ENCODE measurements around the gene NCK2.
A peak's percentile ranks its signal among the peaks of the same experiment; 100 is the strongest.

Gene NCK2

DNA sequence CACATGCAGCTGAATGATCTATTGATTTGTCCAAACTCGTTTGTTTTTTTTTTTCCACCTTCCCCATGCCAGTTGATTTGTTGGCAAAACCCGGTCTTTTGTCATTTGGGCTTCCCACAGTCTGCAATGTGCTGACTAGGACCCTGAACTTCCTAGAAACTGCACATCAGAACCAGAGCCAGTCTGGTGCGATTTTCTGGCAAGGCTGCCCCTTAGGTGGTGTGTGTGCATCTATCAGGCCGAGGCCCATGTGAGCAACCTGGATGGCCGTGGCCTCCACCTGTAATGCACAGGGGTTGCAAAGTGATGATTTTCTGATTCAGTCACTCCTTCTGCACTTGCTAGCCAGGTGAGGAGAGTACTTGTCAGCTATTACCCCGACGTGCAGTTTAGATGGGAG lies 47.8 kb downstream of the NCK2 start:
- H2BK12ac ChIP-seq (ENCODE audit: low read length in 2 of 2), result peak overlapping the region in 1 of 2 experiments; percentile 23
- WGBS, result 98% methylated on average over 7 of the region's 7 CpGs
- H3K23ac ChIP-seq (ENCODE audit: low read length in 2 of 2), result peak overlapping the region in 1 of 2 experiments; percentile 23

GRCh38 chr2:105793196-105793975 lies 48.7 kb downstream of the NCK2 start:
- Histone ChIP-seq H2AK5ac (ENCODE audit: low read length, severe bottlenecking) (no peak overlapping the region), H2BK15ac (ENCODE audit: low read depth, poor library complexity, severe bottlenecking) (no peak overlapping the region), H4K91ac (ENCODE audit: low read length) (no peak overlapping the region), H3K18ac (ENCODE audit: low read depth in 1 of 2, low read length in 2 of 2) (peak overlapping the region in 1 of 2 experiments; percentile 40), H3K23ac (ENCODE audit: low read length in 2 of 2) (no peak overlapping the region), H3K4me1 (ENCODE audit: control insufficient read depth, insufficient read depth, low read depth, low read length) (peaks cover 12% of the 10 kb centered on the region), H4K8ac (ENCODE audit: low read length) (no peak overlapping the region), H3K4me3 (ENCODE audit: insufficient read depth in 1 of 2, low read depth in 1 of 2, low read length in 2 of 2) (no peak overlapping the region), H3K36me3 (ENCODE audit: control insufficient read depth in 1 of 2, insufficient read depth in 2 of 2, low read depth in 1 of 2, low read length in 2 of 2) (no peaks in the 10 kb centered on the region), H3K9ac (ENCODE audit: low read length) (no peak overlapping the region), H3K79me1 (replicated peaks; ENCODE audit: low read length, poor library complexity, severe bottlenecking) (peaks cover 42% of the 10 kb centered on the region), H3K4ac (ENCODE audit: low read depth in 1 of 2, low read length in 2 of 2) (no peak overlapping the region), H3K4me2 (ENCODE audit: low read length, poor library complexity, severe bottlenecking) (no peak overlapping the region), H2AFZ (ENCODE audit: low read depth, low read length) (no peak overlapping the region), H2BK120ac (ENCODE audit: low read depth, low read length) (no peak overlapping the region), H3K27ac (ENCODE audit: low read length, poor library complexity, severe bottlenecking) (no peak overlapping the region), H3K27me3 (ENCODE audit: control insufficient read depth in 1 of 2, insufficient read depth in 1 of 2, low read length in 2 of 2) (no peaks in the 10 kb centered on the region), H2BK5ac (ENCODE audit: low read depth, low read length, poor library complexity, severe bottlenecking) (no peak overlapping the region), H2BK12ac (ENCODE audit: low read length in 2 of 2) (no peak overlapping the region), H3K9me3 (ENCODE audit: control insufficient read depth, low read length) (no peaks in the 10 kb centered on the region), H3K14ac (ENCODE audit: low read length in 2 of 2) (no peak overlapping the region)
- 98% methylated on average over 5 of the region's 6 CpGs for WGBS
- no peak for DNase-seq

More for the DNA sequence above, 47.8 kb downstream of the NCK2 start:
- Histone ChIP-seq H2BK15ac (ENCODE audit: low read depth, poor library complexity, severe bottlenecking) (no peak overlapping the region), H3K9ac (ENCODE audit: low read length) (no peak overlapping the region), H4K8ac (ENCODE audit: low read length) (no peak overlapping the region), H2BK120ac (ENCODE audit: low read depth, low read length) (no peak overlapping the region), H3K27ac (ENCODE audit: low read length, poor library complexity, severe bottlenecking) (no peak overlapping the region), H2AK5ac (ENCODE audit: low read length, severe bottlenecking) (no peak overlapping the region), H2BK5ac (ENCODE audit: low read depth, low read length, poor library complexity, severe bottlenecking) (no peak overlapping the region), H3K4me2 (ENCODE audit: low read length, poor library complexity, severe bottlenecking) (no peak overlapping the region), H4K91ac (ENCODE audit: low read length) (no peak overlapping the region), H3K27me3 (ENCODE audit: control insufficient read depth in 1 of 2, insufficient read depth in 1 of 2, low read length in 2 of 2) (no peaks in the 10 kb centered on the region), H3K4me1 (ENCODE audit: control insufficient read depth, insufficient read depth, low read depth, low read length) (peaks cover 12% of the 10 kb centered on the region), H3K4me3 (ENCODE audit: insufficient read depth in 1 of 2, low read depth in 1 of 2, low read length in 2 of 2) (no peak overlapping the region), H3K36me3 (ENCODE audit: control insufficient read depth in 1 of 2, insufficient read depth in 2 of 2, low read depth in 1 of 2, low read length in 2 of 2) (peaks cover 0 to under 1% of the 10 kb centered on the region in 2 experiments), H3K14ac (ENCODE audit: low read length in 2 of 2) (no peak overlapping the region), H2AFZ (ENCODE audit: low read depth, low read length) (no peak overlapping the region), H3K18ac (ENCODE audit: low read depth in 1 of 2, low read length in 2 of 2) (no peak overlapping the region), H3K79me1 (replicated peaks; ENCODE audit: low read length, poor library complexity, severe bottlenecking) (peaks cover 46% of the 10 kb centered on the region), H3K4ac (ENCODE audit: low read depth in 1 of 2, low read length in 2 of 2) (no peak overlapping the region), H3K9me3 (ENCODE audit: control insufficient read depth, low read length) (no peaks in the 10 kb centered on the region)
- no peak for DNase-seq

DNA sequence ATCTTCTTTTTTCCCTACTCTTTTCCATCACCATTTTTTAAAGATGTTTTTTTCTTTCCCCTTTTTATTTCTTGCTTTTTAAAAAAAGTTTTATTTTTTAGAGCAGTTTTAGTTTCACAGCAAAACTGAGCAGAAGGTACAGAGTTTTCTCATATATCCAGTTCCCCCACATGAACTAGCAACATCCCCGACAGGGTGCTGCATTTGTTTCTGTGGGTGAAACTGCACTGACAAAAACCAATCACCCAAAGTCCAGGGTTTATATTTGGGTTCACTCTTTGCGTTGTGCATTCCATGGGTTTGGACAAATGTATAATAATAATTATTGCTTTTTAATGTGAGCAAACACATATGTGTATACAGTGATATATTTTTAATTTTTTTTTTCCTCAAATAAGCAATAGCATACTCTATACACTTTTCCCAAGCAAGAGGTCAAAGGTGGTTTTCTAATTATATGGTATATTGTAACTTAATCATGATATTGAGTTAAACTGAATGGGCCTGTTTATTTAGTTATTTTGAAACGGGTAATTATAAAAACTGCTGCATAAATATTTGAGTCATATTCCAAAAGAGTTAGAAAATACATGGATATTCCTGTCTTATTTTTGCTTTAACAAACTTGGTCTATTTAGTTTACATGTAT lies 50.3 kb downstream of the NCK2 start:
- H3K27ac ChIP-seq (ENCODE audit: low read length, poor library complexity, severe bottlenecking), result no peak overlapping the region
- no peak overlapping the region for H2BK12ac ChIP-seq (ENCODE audit: low read length in 2 of 2)
- no peak overlapping the region for H3K23ac ChIP-seq (ENCODE audit: low read length in 2 of 2)
- H2BK15ac ChIP-seq (ENCODE audit: low read depth, poor library complexity, severe bottlenecking), result no peak overlapping the region
- no peaks in the 10 kb centered on the region for H3K27me3 ChIP-seq (ENCODE audit: control insufficient read depth in 1 of 2, insufficient read depth in 1 of 2, low read length in 2 of 2)
- no peak overlapping the region for H2AK5ac ChIP-seq (ENCODE audit: low read length, severe bottlenecking)
- H3K4me2 ChIP-seq (ENCODE audit: low read length, poor library complexity, severe bottlenecking), result no peak overlapping the region
- peaks cover 10% of the 10 kb centered on the region for H3K4me1 ChIP-seq (ENCODE audit: control insufficient read depth, insufficient read depth, low read depth, low read length)
- DNase-seq, result no peak
- no peak overlapping the region for H2BK5ac ChIP-seq (ENCODE audit: low read depth, low read length, poor library complexity, severe bottlenecking)
- H3K9me3 ChIP-seq (ENCODE audit: control insufficient read depth, low read length), result no peaks in the 10 kb centered on the region
- no peak overlapping the region for H4K8ac ChIP-seq (ENCODE audit: low read length)
- H3K14ac ChIP-seq (ENCODE audit: low read length in 2 of 2), result no peak overlapping the region
- peaks cover 43% of the 10 kb centered on the region for H3K79me1 ChIP-seq (replicated peaks; ENCODE audit: low read length, poor library complexity, severe bottlenecking)
- H3K9ac ChIP-seq (ENCODE audit: low read length), result no peak overlapping the region
- H2AFZ ChIP-seq (ENCODE audit: low read depth, low read length), result no peak overlapping the region
- no peaks in the 10 kb centered on the region for H3K36me3 ChIP-seq (ENCODE audit: control insufficient read depth in 1 of 2, insufficient read depth in 2 of 2, low read depth in 1 of 2, low read length in 2 of 2)
- H3K18ac ChIP-seq (ENCODE audit: low read depth in 1 of 2, low read length in 2 of 2), result no peak overlapping the region
- no peak overlapping the region for H4K91ac ChIP-seq (ENCODE audit: low read length)
- whole genome bisulfite sequencing, result no CpG with 5 or more reads among the region's 3 CpGs
- no peak overlapping the region for H2BK120ac ChIP-seq (ENCODE audit: low read depth, low read length)
- no peak overlapping the region for H3K4ac ChIP-seq (ENCODE audit: low read depth in 1 of 2, low read length in 2 of 2)
- H3K4me3 ChIP-seq (ENCODE audit: insufficient read depth in 1 of 2, low read depth in 1 of 2, low read length in 2 of 2), result no peak overlapping the region

GRCh38 chr2:105795575-105795934 lies 50.8 kb downstream of the NCK2 start:
- H3K36me3 ChIP-seq (ENCODE audit: control insufficient read depth in 1 of 2, insufficient read depth in 2 of 2, low read depth in 1 of 2, low read length in 2 of 2), result no peaks in the 10 kb centered on the region
- WGBS, result 3% methylated on average over 8 of the region's 9 CpGs
- peak overlapping the region in 1 of 2 experiments; percentile 19 for H3K4me3 ChIP-seq (ENCODE audit: insufficient read depth in 1 of 2, low read depth in 1 of 2, low read length in 2 of 2)

More at GRCh38 chr2:105795575-105795934, 50.8 kb downstream of the NCK2 start:
- Histone ChIP-seq H2AK5ac (ENCODE audit: low read length, severe bottlenecking) (no peak overlapping the region), H4K8ac (ENCODE audit: low read length) (no peak overlapping the region), H2BK120ac (ENCODE audit: low read depth, low read length) (no peak overlapping the region), H3K23ac (ENCODE audit: low read length in 2 of 2) (no peak overlapping the region), H3K4me1 (ENCODE audit: control insufficient read depth, insufficient read depth, low read depth, low read length) (peaks cover 7% of the 10 kb centered on the region), H2AFZ (ENCODE audit: low read depth, low read length) (no peak overlapping the region), H4K91ac (ENCODE audit: low read length) (no peak overlapping the region), H2BK15ac (ENCODE audit: low read depth, poor library complexity, severe bottlenecking) (no peak overlapping the region), H3K4ac (ENCODE audit: low read depth in 1 of 2, low read length in 2 of 2) (no peak overlapping the region), H3K4me2 (ENCODE audit: low read length, poor library complexity, severe bottlenecking) (no peak overlapping the region), H3K14ac (ENCODE audit: low read length in 2 of 2) (no peak overlapping the region), H3K79me1 (replicated peaks; ENCODE audit: low read length, poor library complexity, severe bottlenecking) (peaks cover 42% of the 10 kb centered on the region), H2BK5ac (ENCODE audit: low read depth, low read length, poor library complexity, severe bottlenecking) (no peak overlapping the region), H3K9ac (ENCODE audit: low read length) (peak overlapping the region; percentile 10), H3K27ac (ENCODE audit: low read length, poor library complexity, severe bottlenecking) (no peak overlapping the region), H3K27me3 (ENCODE audit: control insufficient read depth in 1 of 2, insufficient read depth in 1 of 2, low read length in 2 of 2) (no peaks in the 10 kb centered on the region), H3K18ac (ENCODE audit: low read depth in 1 of 2, low read length in 2 of 2) (no peak overlapping the region), H2BK12ac (ENCODE audit: low read length in 2 of 2) (no peak overlapping the region), H3K9me3 (ENCODE audit: control insufficient read depth, low read length) (no peaks in the 10 kb centered on the region)
- DNase-seq, result peak; percentile 42

Data from mesenchymal stem cell (in vitro differentiated cells and primary cell).